Osteoblast (primary cell): ENCODE results near the gene ZNF483. TPM values are rescaled to one million over a fixed set of nuclear protein-coding genes. Genes with fewer than 3 reads are reported as not detected.

Experiments used
- DNase-seq: peaks from one replicate; pipeline ENCODE4 v3.0.0; 2011; ENCODE audit warnings: low spot score, mixed read lengths; ENCODE audit not compliant: insufficient read length; ENCODE audit errors: missing footprints
- H2AFZ ChIP-seq: 2 replicates; pipeline ENCODE4 v1.6.0; 2011; ENCODE audit warnings: mild to moderate bottlenecking, low read length
- H3K27ac ChIP-seq: 2 replicates; pipeline ENCODE4 v1.5.1; 2011; ENCODE audit warnings: mild to moderate bottlenecking, low read depth, low read length, moderate library complexity
- H3K27me3 ChIP-seq: 2 replicates; pipeline ENCODE4 v1.6.0; 2012; ENCODE audit warnings: mild to moderate bottlenecking, control low read depth, inconsistent platforms, low read length, moderate library complexity; ENCODE audit not compliant: insufficient read depth
- H3K36me3 ChIP-seq: 2 replicates; pipeline ENCODE4 v1.5.1; 2011; ENCODE audit warnings: mild to moderate bottlenecking, low read length, control low read depth, moderate library complexity; ENCODE audit not compliant: insufficient read depth
- H3K4me1 ChIP-seq: 2 replicates; pipeline ENCODE4 v1.5.1; 2011; ENCODE audit warnings: mild to moderate bottlenecking, low read length, control low read depth, moderate library complexity; ENCODE audit not compliant: insufficient read depth
- H3K4me2 ChIP-seq: 2 replicates; pipeline ENCODE4 v1.6.0; 2011; ENCODE audit warnings: mild to moderate bottlenecking, low read length; ENCODE audit not compliant: insufficient read depth
- H3K4me3 ChIP-seq: fragments of 200-600 bp; sonication (generic); 3 replicates; pipeline ENCODE4 v1.5.1; 2012; ENCODE audit warnings: mild to moderate bottlenecking, low read length, inconsistent platforms; ENCODE audit not compliant: insufficient read depth
- H3K79me2 ChIP-seq: 2 replicates; pipeline ENCODE4 v1.6.0; 2012; ENCODE audit warnings: mild to moderate bottlenecking, low read length, control low read depth, inconsistent platforms; ENCODE audit not compliant: insufficient read depth
- H3K9me3 ChIP-seq: 2 replicates; pipeline ENCODE4 v1.5.1; 2011; ENCODE audit warnings: low read depth, low read length, control low read depth
- H4K20me1 ChIP-seq: 2 replicates; pipeline ENCODE4 v1.6.0; 2012; ENCODE audit warnings: mild to moderate bottlenecking, low read length, control low read depth; ENCODE audit not compliant: insufficient read depth
- total RNA-seq: library from RNA; depleted of rRNA; stranded (reverse); fragments of >200 nt; gene quantifications from 2 replicates; pipeline ENCODE4 v1.2.3, GENCODE V29; 2012
- TF ChIP-seq, protein P1 (sequence below): IDR thresholded peaks from 2 replicates; pipeline ENCODE4 v1.5.1; 2011; ENCODE audit warnings: mild to moderate bottlenecking, low read depth, low read length, moderate library complexity; ENCODE audit errors: extremely low read depth

Gene ZNF483
- total RNA-seq, 1 donor = 6.2 TPM

DNA sequence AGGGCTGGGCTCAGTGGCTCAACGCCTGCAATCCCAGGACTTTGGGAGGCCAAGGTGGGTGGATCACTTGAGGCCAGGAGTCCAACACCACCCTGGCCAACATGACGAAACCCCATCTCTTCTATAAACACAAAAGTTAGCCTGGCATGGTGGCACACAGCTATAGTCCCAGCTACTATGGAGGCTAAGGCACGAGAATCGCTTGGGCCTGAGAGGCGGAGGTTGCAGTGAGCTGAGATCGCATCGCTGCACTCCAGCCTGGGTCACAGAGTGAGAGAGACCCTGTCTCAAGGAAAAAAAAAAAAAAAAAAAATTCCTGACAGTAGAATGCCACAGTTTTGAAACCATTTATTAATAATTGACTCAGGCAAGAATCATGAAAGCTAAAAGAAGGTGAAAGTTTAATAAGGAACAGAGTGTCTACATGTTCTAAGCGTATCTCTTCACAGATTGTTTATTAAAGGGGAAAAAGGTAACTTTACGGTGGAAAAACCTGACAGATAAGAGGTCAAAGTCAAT lies 80.1 kb downstream of the ZNF483 start:
- Histone ChIP-seq H3K27me3 (peaks cover 12% of the 10 kb centered on the region), H3K36me3 (no peaks in the 10 kb centered on the region), H3K4me3 (no peak overlapping the region), H3K4me1 (peaks cover 4% of the 10 kb centered on the region), H3K27ac (no peak overlapping the region), H3K4me2 (no peak overlapping the region), H3K9me3 (no peaks in the 10 kb centered on the region), H2AFZ (no peak overlapping the region), H4K20me1 (no peaks in the 10 kb centered on the region), H3K79me2 (no peaks in the 10 kb centered on the region)
- no peak for DNase-seq
- TF ChIP-seq, protein P1, sequence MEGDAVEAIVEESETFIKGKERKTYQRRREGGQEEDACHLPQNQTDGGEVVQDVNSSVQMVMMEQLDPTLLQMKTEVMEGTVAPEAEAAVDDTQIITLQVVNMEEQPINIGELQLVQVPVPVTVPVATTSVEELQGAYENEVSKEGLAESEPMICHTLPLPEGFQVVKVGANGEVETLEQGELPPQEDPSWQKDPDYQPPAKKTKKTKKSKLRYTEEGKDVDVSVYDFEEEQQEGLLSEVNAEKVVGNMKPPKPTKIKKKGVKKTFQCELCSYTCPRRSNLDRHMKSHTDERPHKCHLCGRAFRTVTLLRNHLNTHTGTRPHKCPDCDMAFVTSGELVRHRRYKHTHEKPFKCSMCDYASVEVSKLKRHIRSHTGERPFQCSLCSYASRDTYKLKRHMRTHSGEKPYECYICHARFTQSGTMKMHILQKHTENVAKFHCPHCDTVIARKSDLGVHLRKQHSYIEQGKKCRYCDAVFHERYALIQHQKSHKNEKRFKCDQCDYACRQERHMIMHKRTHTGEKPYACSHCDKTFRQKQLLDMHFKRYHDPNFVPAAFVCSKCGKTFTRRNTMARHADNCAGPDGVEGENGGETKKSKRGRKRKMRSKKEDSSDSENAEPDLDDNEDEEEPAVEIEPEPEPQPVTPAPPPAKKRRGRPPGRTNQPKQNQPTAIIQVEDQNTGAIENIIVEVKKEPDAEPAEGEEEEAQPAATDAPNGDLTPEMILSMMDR = no peak

- Histone ChIP-seq H2AFZ (no peak overlapping the region), H3K4me2 (no peak overlapping the region), H3K27me3 (peaks cover 22% of the 10 kb centered on the region), H3K9me3 (no peaks in the 10 kb centered on the region), H3K27ac (no peak overlapping the region), H4K20me1 (no peaks in the 10 kb centered on the region), H3K36me3 (no peaks in the 10 kb centered on the region), H3K4me1 (no peaks in the 10 kb centered on the region), H3K79me2 (no peaks in the 10 kb centered on the region), H3K4me3 (no peak overlapping the region)
- DNase-seq = no peak
- TF ChIP-seq, protein P1 = no peak
These were observed 85.2 kb downstream of the ZNF483 start for GRCh38 chr9:111610149-111610548.

DNA sequence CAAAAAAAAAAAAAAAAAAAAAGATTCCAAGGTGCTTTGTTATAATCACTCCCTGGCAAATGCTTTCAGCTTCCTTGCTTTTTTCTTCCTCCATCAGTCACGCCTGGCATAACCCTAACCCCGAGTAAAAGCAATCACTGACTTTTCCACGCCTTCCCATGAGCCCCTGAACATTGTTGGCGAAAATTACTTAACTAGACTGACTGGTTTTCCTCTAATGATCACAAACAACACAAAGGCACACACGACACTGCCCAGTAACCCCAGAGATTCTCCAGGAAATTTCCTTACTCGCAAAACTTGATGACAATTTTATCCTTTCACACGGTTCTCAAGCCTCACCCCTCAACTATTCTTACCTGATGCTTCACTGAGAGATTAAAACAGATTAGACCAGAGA lies 85.9 kb downstream of the ZNF483 start:
- no peak for DNase-seq
- H3K27me3 ChIP-seq = peaks cover 26% of the 10 kb centered on the region
- no peaks in the 10 kb centered on the region for H3K36me3 ChIP-seq
- H3K27ac ChIP-seq = no peak overlapping the region
- no peaks in the 10 kb centered on the region for H3K79me2 ChIP-seq
- no peak overlapping the region for H2AFZ ChIP-seq
- H4K20me1 ChIP-seq = no peaks in the 10 kb centered on the region
- H3K4me1 ChIP-seq = no peaks in the 10 kb centered on the region
- no peaks in the 10 kb centered on the region for H3K9me3 ChIP-seq
- no peak overlapping the region for H3K4me3 ChIP-seq
- TF ChIP-seq, protein P1 = no peak
- H3K4me2 ChIP-seq = no peak overlapping the region

DNA sequence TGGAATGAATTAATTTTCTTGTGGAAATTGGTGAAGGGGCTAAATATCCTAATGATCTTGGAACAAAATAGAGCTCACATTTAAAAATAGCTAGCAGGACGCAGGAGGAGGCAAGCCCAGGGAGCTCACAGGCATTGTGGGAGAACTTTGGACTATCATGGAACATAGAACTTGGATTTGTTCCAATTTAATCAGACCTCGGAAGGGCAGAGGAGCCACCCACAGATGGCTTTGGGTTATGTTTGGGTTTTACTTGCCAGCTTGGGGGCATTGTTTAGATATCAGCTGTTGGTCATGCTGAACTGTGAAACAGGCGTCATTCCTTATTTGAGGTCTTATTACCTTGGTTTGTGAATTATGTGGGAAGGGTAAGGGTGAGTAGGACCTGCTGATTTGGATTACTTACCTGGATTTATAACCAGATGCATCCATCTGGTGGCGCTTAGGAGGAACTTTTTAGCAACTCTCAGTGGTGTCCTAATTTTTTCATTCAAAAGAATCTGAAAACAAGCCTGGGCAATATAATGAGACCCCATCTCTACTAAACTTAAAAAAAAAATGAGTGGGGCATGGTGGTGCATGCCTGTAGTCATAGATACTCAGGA lies 88.6 kb downstream of the ZNF483 start:
- H2AFZ ChIP-seq = no peak overlapping the region

More for the DNA sequence above, 88.6 kb downstream of the ZNF483 start:
- no peaks in the 10 kb centered on the region for H3K4me1 ChIP-seq
- TF ChIP-seq, protein P1 = no peak
- peaks cover 28% of the 10 kb centered on the region for H3K27me3 ChIP-seq
- no peak overlapping the region for H3K27ac ChIP-seq
- no peak overlapping the region for H3K4me2 ChIP-seq
- H3K36me3 ChIP-seq = no peaks in the 10 kb centered on the region
- H3K4me3 ChIP-seq = no peak overlapping the region
- no peaks in the 10 kb centered on the region for H3K9me3 ChIP-seq
- DNase-seq = peak; percentile 69
- no peaks in the 10 kb centered on the region for H3K79me2 ChIP-seq
- no peaks in the 10 kb centered on the region for H4K20me1 ChIP-seq
